Hematopoietic multipotent progenitor cell treated with erythropoietin and hydrocortisone succinate and interleukin-3 and kit ligand, for 6 days (in vitro differentiated cells): ENCODE measurements around the gene PLAC1.

Source experiments
- DNase-seq: peaks from one replicate; pipeline ENCODE4 v3.0.0-alpha.2; 2015

PLAC1 gene

DNA sequence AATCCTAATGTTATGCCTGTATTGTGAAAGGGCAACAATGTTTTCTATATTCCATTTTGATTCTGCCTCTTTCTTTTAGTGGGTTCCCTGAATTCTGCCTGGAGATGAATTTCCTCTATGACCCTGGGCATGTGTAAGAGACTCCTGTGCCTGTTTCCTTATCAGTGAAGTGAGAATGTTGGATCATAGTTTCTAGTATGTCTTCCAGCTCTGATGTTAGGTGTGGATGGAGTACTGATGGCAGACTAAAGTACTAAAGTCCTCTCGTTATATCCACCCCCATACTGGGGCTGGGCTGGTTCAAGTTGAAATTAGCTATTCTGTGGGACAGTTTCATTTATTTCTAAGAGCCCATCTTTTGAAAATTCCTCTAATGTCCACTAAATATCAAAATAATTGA, 29.6 kb downstream of the PLAC1 start:
- DNase-seq: no peak

DNA sequence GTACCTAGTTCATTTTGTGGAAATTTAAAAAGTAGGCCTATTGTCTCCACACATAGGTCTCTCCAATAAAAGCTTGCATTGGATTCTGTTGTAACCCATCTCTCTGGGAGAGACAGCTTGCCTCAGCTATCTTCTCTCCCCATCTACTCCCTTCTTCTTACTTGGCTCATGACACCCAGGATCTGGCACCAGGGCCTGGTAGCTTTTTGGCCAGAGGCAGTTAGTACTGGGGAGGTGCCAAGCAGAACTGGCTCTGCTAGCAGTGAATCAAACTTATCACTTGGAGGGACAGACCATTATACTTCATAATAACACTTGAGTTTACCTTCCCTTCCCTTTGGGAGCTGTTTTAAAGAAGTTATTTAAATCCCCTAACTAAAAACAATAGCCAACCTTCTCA, 31.8 kb downstream of the PLAC1 start:
- no peak for DNase-seq

DNA sequence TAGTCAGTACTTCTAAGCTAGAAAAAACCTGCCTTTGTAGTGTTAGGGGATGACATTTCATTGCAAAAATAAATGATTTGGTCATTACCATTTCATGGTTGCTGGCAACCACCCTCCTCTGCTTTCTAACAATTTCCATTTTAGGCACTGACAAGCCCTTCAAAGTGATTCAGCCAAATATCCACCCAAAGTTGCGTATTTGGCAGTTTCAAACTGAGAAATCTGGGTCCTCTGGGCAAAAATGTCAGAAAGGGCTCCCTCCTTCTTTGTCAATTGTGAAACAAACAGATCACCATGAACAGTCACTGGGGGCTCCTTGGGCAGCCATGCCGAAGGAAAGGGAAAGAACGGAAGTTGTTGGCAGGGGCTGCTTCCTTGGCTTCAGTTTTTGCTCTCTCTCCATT, 33.0 kb downstream of the PLAC1 start:
- DNase-seq: no peak

DNA sequence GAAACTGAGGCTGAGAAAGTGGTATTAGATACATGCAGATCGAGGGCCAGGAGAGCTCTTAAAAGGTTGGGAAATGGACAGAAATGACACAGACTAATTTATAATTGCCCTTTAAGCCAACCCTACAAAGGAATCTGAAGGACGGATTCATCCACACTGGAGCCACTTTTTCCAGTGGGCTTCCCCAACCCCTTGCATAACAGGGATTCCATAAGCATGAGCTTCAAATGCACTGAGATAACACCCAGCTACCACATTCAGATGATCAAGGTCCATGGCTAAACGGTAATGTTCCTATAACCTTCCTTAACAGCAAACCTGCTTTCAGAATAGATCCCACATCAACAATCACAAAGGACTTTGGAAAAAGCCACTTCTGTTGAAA, 34.2 kb downstream of the PLAC1 start:
- DNase-seq: no peak

DNA sequence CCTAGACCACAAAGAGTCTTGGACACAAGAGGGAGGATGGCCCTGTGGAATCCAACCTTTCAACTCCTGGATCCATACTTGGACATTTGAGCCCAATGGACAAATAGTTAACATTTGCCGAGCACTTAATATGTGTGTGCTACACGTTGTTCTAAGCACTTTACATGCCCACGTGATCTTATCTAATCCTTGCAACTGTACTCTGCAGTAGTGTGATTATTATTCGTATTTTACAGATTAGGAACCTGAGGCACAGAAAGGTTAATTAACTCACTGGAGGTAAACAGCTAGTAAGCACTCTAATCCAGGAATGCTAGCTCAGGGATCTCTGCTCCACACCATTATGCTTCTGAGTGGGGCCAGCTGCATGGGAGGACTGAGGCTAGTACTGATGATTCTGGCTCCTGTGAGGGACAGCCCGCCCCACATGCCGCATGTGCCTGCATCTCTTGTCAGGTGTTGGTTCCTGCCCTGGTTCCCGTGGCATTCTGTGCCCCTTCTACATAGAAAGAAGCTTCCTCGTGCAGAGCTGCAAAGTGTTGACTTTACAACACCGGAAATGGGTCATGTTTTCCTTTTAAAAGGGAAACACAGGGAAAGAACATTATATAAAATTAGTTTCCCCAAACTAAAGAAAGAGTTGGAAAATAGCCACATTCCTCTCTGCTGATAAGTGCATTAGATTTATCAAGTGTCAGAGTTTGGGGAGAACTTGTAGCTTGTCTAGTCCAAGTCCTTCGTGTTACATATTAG, 34.8 kb downstream of the PLAC1 start:
- peak; percentile 22 for DNase-seq

DNA sequence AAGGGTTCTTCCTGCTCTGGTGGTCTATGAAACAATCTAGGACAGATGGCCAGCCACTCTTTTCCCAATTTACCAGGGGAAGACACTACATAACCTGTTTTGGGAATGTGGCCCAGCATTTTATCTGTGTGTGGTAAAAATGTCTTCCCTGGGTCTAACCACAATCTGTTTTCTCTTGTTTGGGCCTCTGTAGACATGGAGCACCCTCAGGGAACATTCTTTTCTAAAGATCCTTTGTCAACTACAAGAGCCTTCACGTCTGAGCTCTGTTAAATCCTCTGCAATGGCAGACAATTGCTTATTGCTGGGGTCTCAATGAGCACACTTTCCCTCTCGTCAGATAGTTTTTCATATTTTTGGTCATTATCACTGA, 35.5 kb downstream of the PLAC1 start:
- DNase-seq: no peak

DNA sequence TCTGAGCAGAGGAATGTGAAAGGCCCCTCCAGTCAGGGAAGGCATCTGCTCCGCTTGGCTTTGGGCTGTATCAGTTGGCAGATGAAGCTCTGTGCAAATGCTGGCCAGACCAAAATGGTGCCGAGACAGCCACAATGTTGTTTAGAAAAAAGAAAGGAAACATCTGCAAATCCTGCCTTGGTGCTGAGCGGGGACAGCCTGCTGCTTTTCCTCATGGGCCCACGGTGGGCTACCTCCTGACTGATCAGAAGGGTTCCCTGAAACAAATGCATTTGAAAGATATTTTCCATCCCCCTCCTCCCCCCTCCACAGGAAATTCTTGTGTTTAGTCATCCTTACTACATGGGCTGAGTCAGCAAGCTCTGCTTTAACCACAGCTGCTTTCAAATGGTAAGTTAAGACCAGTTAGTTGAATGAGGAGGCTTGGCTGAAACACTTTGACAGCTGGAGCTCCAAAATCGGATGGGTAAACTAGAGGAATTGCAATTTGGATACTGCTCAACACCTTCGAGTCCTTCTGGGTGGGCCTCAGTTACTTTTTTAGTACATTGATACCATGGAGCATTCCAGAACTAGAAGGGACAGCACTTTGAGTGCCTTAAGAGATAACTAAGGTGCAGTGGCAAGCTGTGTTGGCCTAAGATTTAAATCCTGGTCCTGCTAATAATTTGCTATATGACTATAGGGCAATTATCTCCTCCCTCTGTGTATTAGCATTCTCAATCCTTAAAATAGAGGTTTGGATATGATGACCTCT, 36.0 kb downstream of the PLAC1 start:
- DNase-seq: peak; percentile 53

DNA sequence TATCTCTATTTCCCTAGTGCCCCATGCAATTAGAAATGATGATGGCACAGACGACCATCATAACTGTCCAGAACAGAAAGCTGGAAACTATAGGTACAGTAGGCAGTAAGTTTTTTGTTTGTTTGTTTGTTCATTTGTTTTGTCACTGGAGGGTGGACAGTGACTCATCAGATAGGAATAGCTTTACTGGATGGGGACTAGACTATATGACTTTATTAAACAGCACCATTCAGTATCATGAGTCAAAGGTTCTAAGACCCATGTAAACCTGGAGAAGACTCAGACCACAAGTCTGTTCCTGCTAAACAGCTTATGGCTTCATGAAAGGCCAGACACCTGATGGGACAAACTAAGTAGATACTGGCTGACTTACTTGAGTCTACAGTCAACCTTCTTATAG, 38.4 kb downstream of the PLAC1 start:
- DNase-seq: no peak

DNA sequence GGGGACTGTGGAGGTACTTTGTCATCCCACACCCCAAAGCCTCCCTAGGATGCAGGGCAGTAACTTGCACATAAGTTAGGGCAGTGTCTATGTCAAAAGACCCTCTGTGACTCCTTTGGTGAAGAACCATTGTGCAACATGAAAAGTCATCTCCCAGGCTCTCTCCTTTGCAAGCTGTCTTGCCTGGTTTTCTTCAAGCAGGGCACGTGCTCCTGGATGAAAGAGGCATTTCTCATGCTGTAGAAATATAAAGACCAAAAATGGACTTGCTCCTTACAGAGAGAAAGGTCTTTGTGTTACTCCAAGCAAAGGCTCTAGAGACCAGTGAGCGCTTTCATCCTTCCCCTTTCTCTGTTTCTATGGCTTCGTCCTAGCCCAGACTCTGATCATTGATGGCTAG, 44.9 kb downstream of the PLAC1 start:
- no peak for DNase-seq

DNA sequence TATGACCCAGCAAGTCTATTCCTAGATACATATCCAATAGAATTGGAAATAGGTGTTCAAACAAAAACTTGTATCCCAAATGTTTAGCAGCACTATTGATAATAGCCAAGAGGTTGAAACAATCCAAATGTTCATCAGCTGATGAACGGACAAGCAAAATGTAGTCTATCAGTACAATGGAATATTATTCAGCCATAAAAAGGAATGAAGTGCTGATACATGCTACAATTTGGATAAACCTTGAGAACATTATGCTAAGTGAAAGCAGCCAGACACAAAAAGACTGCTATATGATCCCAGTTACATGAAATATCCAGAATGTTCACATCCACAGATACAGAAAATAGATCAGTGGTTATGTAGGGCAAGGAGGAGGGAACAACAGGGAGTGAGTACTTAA, 50.1 kb downstream of the PLAC1 start:
- DNase-seq: no peak

DNA sequence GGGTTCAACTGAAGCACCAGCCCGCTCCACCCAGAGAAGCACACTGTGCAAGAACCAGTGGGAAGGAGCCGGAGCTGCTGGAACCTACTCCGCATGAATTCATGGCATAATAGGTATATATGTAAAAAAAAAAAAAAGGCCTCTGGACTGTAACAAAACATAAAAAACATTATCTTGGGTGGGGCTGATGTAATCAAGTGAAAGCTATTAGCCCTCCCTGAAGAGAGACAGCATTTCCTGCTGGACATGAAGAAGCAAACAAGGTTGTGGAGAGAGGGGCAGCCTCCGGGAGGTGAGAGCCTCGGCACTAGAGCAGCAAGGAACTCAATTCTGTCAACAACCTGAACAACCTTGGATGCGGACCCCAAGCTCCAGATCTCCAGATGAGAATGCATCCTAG, 50.7 kb downstream of the PLAC1 start:
- DNase-seq: no peak

DNA sequence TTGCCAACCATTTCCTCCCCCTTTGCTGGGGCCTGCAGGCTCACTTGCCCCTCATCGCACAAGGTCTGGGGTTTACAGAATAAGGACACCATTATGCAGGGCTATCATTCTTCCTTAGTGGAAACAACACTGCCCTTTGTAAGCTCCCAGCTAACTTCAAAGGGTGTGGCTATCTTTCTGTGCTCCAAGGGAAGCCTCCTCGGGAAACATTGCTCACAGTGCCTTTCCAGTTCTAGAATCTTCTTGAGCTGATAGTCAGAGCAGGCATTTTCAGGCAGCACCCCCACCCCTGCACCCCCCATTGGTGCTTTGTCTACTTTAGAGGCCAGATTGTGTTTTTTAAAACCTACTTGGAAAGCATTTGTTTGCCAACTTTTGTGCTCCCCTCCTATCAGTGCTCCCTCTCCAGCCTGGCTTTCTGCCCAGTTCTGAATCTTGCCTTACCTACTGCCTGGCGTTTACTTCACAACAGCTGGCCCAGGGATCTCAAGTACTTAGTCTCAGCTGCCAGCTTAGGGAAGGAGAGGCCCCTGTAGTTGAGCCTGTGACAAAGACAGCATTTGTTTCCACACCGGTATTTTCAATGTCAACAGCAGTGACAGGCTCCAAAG, 53.5 kb downstream of the PLAC1 start:
- DNase-seq: peak; percentile 19

DNA sequence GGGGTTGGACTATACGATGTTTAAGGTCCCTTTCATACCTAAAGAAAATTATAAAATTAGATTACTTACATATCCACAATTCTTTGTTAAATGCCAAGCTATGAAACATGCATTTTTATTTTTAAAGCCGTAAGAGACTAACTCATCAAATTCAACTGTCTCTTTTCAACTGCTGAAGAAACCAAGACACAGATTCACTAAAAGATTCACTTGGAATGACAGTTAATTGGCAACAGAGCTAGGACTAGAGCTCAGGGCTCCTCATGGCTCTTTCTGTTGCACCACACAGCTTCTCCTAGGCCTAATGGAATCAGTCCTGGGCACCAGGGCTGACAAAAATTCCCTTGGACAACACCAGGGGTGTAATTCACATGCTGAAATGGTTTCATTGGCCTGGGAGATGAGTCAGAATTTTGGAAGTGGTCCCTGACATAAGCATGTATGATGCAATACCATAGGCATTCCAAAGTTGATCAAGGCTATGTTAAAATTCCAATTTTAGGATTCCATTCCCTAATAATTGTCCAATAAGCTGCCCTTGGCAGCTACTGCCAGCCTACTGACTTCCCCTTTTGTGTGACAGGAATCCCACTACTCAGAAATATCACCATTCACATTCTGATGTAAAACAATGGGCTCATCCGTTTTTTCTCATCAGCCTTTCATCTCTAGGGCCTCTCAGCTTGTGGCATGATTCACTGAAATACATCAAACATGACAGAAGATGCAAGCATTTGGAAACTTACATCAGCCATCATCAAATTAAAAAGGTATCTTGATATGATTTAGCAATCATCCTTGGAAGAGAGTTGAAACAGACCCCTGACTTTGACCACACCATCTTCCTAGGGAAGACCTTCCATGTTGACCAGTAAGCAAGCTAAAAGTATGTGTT, 54.2 kb downstream of the PLAC1 start:
- DNase-seq: no peak

DNA sequence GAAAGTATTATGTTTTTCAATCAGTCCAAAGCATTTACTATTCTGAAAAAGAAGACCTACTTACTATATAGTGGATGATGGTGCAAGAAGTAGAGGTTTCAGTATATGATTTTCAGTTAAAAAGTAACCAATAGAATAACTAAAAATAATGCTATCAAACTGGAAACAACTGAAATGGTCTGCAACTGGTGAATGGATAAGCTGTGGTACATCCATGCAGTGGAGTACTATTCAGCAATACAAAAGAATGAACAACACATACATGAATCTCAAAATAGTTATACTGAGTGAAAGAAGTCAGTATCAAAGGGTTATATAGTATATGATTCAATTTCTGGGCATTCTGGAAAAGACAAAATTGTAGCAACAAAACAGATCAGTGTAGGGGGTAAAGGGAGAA, 55.9 kb downstream of the PLAC1 start:
- no peak for DNase-seq

DNA sequence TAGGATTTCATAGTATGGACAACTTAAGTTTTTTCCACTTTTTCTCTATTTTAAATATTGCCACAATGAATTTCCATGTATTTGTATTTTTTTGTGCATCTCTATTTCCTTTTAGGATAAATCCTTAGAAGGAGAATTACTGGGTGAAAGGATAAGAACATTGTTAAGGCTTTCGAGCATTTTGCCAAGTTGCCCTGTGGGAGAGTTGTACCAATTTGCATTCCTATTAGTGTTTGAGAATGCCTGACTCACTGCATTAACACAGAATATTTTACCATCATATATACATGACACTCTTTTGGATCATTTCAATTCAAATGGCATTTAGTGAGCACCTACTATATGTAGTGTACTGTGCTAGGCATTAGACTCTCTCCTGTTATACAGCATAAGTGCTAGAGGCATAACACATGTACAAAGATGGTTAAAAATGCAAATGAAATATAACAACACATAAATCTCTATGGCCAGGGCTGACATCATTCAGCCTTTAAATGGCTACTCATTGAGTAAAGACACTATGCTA, 57.0 kb downstream of the PLAC1 start:
- DNase-seq: no peak

DNA sequence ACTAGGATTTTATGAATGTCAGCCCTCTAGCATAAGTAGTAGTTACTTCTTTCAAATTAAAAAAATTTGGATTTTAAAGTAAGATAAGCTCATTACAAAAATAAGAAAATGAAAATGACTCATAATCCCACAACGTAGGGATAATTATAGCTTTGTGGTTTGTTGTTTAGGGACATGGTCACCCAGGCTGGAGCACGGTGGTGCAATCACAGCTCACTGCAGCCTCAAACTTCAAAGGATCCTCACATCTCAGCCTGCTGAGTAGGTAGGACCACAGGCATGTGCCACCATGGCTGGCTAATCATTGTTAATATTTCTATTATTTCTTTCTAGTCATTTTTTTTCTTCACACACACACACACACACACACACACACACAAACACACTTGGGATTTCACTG, 57.6 kb downstream of the PLAC1 start:
- DNase-seq: no peak

DNA sequence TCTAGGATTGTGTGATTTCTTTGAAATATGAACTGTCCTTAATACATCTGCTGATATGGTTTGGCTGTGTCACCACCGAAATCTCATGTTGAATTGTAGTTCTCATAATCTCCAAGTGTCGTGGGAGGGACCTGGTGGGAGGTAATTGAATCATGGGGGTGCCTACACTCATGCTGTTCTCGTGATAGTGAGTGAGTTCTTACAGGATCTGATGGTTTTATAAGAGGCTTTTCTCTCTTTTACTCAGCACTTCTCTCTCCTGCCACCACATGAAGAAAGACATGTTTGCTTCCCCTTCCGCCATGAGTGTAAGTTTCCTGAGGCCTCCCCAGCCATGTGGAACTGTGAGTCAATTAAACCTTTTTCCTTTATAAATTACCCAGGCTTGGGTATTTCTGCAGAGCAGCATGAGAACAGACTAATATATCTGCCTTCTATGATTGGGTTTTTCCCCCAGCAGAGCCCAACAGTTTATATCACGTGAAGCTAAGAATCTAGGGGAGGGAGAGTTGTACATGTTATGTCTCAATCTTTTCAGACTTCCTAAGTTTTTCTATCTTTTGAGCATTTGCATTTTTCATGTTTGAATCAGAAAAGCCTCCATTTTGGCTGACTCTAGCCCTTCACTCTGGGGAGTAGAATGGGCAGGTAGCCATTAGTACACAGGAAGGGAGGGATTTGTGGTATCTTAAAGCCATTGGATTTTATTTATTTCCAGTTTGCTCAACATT, 58.9 kb downstream of the PLAC1 start:
- DNase-seq: no peak

DNA sequence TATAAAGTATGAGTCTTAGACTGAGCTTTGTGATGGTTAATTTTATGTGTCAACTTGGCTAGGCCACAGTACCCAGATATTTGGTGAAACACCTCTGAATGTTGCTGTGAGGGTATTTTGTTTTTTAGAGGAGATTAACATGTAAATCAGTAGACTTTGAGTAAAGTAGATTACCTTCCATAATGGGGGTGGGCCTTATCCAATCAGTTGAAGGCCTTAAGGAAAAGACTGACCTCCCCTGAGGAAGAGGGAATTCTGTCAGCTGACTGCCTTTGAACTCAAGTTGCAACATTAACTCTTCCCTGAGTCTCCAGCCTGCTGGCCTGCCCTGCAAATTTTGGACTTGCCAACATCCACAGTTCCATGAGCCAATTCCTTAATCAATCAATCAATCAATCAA, 66.0 kb downstream of the PLAC1 start:
- no peak for DNase-seq

DNA sequence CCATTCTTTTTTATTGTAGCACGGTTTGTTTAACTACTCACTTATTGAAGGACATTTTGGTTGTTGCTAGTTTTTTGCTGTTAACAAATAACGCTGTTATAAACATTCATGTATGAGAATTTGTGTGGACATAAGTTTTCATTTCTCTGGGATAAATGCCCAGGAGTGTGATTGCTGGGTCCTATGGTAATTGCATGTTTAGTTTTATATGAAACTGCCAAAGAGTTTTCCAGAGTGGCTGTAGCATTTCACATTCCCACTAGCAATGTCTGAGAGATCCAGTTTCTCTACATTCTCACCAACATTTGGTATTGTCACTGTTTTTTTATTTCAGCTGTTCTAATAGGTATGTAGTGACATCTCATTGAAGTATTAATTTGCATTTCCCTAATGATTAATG, 66.8 kb downstream of the PLAC1 start:
- DNase-seq: no peak

DNA sequence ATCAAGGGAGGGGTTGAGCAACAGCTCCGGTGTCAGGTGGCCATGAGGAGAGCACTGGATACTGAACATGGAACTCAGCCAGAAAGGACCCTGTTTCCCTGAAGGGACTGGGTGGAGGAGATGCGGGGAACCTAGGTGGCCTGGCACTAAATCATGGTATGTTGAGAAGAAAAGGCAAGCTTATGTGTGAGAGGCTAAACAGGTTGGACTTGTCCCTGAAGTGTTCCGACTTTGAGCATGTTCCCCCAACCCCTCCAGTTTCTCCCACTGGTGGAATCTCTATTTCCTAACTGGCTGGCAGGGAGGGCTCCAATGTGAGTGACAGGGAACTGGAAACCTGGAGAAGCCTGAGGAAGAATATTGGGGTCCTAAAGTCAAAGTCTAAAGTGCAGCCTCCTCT, 69.5 kb downstream of the PLAC1 start:
- DNase-seq: no peak

DNA sequence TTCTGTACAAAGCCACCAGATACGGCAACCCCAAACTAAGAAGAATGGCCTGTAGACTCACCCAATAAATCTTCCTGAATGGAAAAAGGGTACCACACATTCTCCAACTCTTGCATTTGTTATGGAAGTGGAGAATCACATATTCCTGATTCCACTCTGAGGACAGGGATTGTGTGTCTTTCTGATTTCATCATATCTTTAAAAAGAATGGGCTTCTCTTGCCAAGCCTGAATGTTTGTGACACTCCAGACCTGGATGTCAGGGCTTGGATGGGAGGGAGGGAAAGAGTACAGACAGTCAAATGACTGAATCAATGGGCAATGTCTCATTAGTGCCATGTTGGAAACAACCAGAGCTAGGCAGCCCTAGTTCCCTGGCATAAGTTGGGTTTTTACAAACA, 77.4 kb downstream of the PLAC1 start:
- no peak for DNase-seq

DNA sequence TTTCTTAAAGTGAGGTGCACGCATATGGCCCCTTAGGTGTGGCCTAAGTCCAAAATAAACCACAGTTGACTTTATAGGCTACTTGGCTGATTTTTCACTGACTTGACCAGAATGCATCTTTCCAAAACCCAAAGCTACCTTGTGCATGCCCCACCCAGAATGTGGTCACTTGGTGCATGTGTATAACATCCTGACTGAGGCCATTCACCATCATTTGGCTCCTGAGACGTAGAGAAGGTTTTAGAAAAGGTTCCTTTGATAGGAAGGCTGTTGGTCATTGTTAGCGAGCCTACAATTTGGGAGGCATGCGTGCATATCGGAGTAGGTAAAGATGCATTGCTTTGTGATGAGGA, 84.6 kb downstream of the PLAC1 start:
- no peak for DNase-seq
